Fibroblast of pulmonary artery (primary cell): Measurements from ENCODE around the gene NPIPA8.
"Not testable (repeated sequence)": the region's sequence is repeated elsewhere in the genome, so short reads cannot be mapped to it uniquely, and the experiment has no call there.

Source experiments
- DNase-seq: peaks from one replicate; pipeline ENCODE4 v3.0.0-alpha.2; 2010; ENCODE audit warnings: low read depth
- H3K4me3 ChIP-seq: replicated peaks from 2 replicates; pipeline ENCODE4 v1.5.1; 2011; ENCODE audit warnings: low read depth, mild to moderate bottlenecking, control low read depth, low read length, moderate library complexity

Gene NPIPA8

DNA sequence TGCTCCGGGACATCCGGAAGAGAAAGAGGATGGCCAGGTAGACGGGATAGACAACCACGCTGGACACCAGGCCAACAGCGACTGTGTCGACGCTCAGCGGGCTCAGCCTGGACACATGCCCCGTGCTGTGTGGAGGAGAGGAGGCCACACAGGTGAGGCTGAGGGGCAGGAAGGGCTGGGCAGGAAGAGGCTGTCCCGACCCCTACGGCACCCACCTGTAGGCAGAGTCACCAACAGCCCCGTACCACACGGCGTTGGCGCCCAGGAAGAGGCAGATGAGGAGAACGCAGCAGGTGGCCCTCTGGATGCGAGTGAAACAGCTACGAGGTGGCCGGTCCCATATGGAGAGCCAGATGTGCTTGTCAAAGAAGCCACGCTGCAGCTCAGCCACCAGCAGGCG is at the start of gene NPIPA8:
TSS of gene NPIPA8 (minus strand) at position 101 of the 400 bp plus-strand sequence. CDS start 4,074 bp downstream, outside the sequence.
- not testable (repeated sequence) for DNase-seq, H3K4me3 ChIP-seq

GRCh38 chr16:18385285-18385684 is 48.7 kb upstream of the NPIPA8 start:
- not testable (repeated sequence) for H3K4me3 ChIP-seq, DNase-seq

DNA sequence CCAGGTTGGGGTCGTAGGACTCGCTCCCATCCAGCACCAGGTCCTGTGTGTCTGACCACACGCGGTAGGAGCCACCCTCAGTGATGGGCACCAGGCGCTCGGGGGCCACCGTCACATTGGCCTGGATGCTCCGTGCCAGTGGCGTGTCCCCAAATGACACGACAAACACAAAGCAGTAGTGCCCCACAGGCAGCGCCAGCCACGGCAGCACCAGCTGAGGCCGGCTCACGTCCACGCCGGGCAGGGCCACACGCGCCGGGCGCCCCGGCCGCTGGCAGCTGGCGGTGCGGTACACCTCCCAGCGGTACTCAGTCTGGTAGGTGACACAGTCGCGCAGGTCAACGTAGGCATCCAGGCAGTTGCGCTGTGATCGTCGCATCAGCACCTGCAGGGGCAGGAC is 48.3 kb upstream of the NPIPA8 start:
- not testable (repeated sequence) for H3K4me3 ChIP-seq, DNase-seq

- not testable (repeated sequence) for DNase-seq, H3K4me3 ChIP-seq
Measured at GRCh38 chr16:18384098-18384636, 47.6 kb upstream of the NPIPA8 start.

GRCh38 chr16:18382696-18383095 is 46.2 kb upstream of the NPIPA8 start:
- DNase-seq, H3K4me3 ChIP-seq: not testable (repeated sequence)

GRCh38 chr16:18347742-18348141 is 11.2 kb upstream of the NPIPA8 start:
- not testable (repeated sequence) for H3K4me3 ChIP-seq, DNase-seq

- not testable (repeated sequence) for DNase-seq
Measured at GRCh38 chr16:18346993-18347392, 10.5 kb upstream of the NPIPA8 start.

GRCh38 chr16:18344634-18345033 is 8.1 kb upstream of the NPIPA8 start:
- not testable (repeated sequence) for H3K4me3 ChIP-seq, DNase-seq

More at GRCh38 chr16:18346993-18347392, 10.5 kb upstream of the NPIPA8 start:
- H3K4me3 ChIP-seq = not testable (repeated sequence)

GRCh38 chr16:18341986-18342385 is 5.5 kb upstream of the NPIPA8 start:
- DNase-seq, H3K4me3 ChIP-seq: not testable (repeated sequence)

GRCh38 chr16:18341417-18341960 is 5.0 kb upstream of the NPIPA8 start:
- DNase-seq, H3K4me3 ChIP-seq: not testable (repeated sequence)

GRCh38 chr16:18339210-18339609 is 2.7 kb upstream of the NPIPA8 start:
- H3K4me3 ChIP-seq, DNase-seq: not testable (repeated sequence)

DNA sequence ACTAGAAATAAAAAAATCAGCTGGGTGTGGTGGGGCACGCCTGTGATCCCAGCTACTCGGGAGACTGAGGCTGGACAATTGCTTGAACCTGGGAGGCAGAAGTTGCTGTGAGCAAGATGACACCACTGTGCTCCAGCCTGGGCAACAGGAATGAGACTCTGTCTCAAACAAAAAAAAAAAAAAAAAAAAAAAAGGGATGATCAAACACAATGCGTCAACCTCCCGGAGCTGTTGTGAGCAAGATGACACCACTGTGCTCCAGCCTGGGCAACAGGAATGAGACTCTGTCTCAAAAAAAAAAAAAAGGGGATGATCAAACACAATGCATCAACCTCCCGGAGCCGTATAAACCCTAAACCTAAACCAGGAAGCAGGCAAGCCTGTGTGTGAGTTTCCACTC is 24.7 kb downstream of the NPIPA8 start:
- H3K4me3 ChIP-seq, DNase-seq: not testable (repeated sequence)

DNA sequence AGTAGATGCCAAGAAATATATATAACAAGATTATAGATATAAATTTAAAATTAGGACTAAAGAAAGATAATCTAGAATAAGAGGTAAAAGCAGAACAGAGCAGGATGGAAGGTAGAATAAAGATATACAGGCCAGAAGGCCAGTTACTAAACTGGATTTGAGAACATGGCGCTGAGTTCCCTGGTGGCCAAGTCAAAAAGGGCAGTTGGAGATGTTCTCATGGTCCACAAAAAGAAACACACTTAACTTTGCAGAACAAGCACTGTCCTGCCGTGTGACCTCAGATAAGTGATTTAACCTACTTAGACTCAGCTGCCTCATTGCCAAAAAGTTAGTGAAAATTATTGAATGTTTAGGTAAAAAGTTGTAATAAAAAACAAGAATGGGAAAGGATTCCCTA is 27.4 kb downstream of the NPIPA8 start:
- not testable (repeated sequence) for H3K4me3 ChIP-seq, DNase-seq

- H3K4me3 ChIP-seq, DNase-seq: not testable (repeated sequence)
Measured at GRCh38 chr16:18307241-18307640, 29.3 kb downstream of the NPIPA8 start.

DNA sequence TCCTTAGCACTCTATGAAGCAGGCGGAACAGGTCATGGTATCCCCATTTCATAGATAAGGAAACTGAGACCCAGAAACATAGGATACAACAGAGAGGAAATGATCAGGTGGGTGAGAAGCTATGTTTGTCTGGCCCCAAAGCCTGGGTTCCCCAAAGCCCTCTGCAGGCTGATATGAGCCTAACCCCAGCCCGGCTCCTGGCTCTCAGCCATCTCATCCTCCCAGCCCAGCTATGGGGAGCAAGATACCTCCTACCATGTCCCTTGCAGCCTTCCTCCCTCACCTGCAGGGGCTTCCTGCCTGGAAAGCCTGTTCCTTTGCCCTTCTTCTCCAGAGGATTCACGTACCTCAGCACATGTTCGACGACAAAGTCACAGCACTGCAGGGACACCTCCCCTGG is 30.5 kb downstream of the NPIPA8 start:
- not testable (repeated sequence) for DNase-seq, H3K4me3 ChIP-seq

- not testable (repeated sequence) for DNase-seq, H3K4me3 ChIP-seq
Measured at GRCh38 chr16:18303059-18303706, 33.4 kb downstream of the NPIPA8 start.

DNA sequence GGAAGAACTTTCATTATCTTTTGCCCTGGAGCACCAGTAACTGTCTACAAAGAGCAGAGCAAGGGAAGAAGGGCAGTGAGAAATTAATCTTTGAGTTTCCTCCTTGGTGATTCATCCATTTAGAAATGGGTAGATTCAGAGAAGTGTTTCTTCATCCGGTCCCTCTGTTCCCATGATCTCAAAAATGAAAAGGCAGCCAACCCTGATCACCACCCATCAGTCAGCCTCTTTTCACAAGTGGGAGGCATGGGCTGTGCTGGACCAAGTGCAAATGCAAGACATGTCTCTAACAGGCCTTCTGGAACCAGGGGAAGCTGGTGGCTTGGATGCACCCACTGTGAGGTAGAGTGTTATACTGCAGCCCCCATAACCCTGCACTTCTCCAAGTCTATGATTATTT is 38.8 kb downstream of the NPIPA8 start:
- H3K4me3 ChIP-seq, DNase-seq: not testable (repeated sequence)

DNA sequence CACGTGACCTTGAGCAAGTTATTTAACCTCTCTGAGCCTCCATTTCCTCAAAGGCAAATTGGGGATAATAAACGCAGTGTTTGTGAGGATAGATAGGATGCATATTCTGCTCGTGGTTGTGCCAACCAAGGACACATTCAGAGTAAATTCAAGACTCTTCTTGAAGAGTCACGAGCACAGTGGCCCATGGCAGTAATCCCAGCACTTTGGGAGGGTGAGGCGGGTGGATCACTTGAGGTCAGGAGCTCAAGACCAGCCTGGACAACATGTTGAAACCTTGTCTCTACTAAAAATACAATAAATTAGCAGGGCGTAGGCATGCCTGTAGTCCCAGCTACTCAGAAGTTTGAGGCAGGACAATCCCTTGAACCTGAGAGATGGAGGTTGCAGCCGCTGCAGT is 39.6 kb downstream of the NPIPA8 start:
- not testable (repeated sequence) for H3K4me3 ChIP-seq, DNase-seq

DNA sequence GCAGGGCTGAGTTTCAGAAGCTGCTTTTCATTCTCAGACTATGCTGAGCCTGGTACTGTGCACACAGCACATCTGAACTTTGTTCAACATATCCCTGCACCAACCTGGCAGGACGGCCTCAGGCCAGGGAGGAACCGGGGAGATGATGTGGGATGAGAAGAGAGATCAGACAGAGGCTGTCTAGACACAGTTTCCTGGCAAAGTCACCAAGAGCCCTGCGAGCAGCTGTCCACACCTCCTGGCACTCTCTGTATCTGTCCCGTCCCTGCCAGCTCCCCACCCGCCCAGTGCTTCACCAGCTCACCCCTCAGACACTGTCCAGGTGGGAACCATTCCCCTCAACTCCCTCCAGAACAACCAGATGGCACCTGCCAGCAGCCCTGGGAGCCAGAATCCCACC is 42.2 kb downstream of the NPIPA8 start:
- DNase-seq = not testable (repeated sequence)

GRCh38 chr16:18293337-18293956 is 43.1 kb downstream of the NPIPA8 start:
- DNase-seq, H3K4me3 ChIP-seq: not testable (repeated sequence)

More for the DNA sequence above, 42.2 kb downstream of the NPIPA8 start:
- H3K4me3 ChIP-seq = not testable (repeated sequence)
